SKM-1 treated with dmso at 0.1 percent for 144 hours (cell line): ENCODE data around the gene EPHA7.

Source experiments
- DNase-seq: peaks from one replicate; lab custom pipeline; 2025; ENCODE audit not compliant: unreplicated experiment; lab: John Stamatoyannopoulos, UW

Gene EPHA7

DNA sequence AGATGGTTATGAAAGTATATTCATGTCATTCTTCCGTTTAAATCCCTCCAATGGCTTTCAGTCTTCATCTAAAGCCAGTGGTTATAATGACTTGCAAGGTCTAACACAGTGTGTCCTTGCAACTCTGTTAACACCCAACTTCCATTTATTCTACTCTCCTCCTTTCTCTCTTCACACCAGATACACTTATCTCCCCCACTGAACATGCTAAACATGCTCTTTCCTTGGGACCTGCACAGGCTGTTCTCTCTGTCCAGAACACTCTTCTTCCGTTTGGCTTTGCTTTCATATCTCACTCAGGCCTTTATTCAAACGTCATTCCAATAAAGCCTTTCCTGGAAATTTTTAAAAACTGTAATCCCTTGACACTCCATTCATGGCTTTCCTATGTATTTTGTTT, 91.5 kb downstream of the EPHA7 start:
- DNase-seq: no peak

DNA sequence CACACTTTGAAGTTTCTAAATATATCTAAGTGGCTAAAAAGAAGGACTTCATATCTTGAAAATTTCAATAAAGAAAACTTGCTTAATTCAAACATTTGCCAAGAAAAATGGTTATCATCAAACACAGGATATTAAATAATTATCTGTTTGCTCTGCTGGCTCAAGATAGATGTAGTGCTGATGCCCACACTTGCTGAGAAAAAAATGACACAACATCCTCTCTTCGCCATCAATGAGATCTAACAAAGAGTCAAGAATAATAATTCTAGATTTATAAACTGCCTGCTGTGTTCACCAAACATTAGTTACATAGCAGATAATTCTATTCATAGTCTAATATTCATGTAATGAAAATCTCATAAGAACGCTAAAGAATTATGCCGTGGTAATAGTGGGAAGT, 93.6 kb downstream of the EPHA7 start:
- no peak for DNase-seq

DNA sequence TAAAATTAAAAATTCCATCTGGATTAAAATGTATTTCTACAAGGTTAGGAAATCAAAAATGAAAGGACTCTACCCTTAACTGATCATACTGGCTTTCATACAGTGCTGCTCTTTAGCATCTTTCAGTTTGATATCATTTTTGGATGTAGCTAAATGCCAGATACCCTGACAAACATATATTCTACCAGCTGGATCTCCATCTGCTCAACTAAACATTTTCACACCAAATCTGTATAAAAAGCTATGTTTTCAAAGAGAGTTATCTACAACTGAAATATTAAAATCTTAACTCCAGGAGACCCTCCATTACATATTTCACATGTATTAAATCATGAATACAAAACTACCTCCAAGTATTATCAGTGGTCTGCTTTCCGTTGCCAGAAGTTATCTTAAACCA, 95.7 kb downstream of the EPHA7 start:
- DNase-seq: no peak

DNA sequence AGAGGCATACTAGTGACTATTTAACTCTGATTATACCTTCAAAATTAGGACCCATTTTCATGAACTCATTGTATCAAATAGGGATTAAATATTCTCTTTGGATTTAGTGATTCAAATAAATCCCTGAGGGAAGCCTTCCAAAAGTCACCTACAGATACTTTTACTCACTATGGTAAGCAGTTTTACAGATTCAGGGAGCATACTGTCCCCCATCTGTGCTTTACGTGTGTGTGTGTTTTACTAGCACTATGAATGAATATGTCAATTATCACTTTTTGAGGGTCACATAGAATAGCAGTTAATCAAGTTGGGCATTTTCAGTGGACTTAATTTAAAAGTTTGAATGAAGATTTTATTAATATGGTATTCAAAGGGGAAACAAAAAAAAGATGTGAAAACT, 96.7 kb downstream of the EPHA7 start:
- DNase-seq: no peak

DNA sequence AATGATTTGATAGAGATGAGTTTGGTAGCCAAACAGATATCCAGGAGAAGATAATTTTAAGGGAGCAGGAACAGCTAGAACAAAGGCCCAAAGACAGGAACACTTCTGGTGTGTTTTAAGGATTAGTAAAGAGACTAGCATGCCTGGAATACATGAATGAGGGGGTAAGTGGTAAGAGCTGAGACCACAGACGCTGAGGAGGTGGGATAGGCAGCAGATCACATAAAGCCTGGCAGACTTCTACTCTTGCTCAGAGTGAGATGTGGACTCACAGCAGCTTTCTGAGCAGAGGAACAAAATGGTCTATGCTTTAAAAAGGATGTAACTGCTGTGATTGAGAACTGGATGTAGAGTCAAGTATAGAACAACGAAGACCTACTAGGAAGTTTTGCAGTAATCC, 100.1 kb downstream of the EPHA7 start:
- DNase-seq: no peak

DNA sequence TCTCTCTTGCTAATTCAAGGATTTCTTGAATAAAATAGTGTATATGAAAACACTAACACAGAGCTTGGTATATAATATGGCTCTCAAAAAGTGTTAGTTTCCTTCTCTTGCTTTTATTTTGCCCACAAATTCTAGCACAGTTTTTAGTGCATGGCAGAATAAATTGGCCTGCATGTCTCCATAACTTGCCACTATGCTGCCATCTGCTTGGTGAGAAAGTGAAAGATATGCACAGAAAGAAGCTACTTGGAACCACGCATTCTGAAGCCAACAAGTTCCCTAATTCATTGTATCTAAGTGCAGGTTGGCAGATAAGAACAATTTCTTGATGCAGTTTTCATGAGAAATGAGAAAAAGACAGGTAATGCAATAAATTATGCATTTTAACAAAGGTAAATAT, 101.2 kb downstream of the EPHA7 start:
- DNase-seq: no peak

DNA sequence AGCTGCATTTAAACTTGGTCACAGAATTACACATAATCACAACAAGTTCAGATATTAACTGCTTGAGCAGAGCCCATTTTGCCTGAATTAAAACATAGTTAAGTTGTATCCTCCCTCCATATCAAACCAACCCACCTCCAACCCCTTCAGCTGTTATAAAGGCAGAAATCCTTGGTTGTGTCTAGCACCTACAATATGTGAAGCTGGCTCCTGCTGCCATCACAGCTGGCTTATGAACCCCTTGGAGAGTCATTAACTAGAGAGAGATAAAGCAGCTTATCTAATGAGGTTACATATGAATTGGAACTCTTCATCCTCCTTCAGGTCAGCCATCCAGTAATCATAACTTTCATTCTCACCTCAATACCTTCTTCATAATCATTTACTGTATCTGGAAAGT, 101.8 kb downstream of the EPHA7 start:
- DNase-seq: no peak

DNA sequence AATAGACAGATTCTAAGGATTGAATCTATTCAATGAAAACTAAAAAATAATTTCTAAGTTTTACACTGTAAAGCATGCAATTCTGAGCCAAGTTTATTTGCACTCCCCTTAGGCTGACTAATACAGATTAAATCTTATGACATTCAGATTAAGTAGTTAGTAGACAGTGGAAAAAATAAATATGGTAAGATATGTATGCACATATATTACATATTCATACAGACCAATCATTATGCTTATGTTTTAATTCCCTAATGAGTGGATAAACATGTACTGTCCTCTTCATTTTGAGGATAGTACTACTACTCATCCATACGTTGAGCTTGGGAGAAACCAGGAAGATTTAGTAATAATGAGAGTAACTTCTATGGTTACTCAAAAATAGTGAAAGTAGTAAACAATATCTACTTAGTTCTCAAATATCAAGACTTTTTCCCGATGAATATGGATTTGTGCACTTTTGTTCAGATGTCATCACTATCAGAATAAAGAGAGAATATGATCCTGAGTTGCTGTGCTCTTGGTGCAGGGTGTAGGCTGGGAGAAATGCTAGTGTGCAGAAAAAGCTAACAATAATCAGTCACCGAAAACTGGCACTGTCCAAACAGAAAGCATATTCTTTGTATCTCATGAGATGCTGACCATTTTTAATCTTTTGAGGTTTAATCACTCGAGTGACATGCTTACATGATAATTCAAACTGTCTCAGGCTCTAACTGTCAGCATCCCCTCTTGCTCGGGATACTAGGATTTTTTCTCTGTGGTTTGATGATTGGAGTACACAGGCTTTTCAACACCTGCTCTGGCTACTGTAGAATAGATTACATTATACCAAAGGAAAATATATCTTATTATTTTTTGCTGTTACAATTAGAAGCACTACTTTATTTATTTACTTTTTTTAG, 111.6 kb downstream of the EPHA7 start:
- no peak for DNase-seq

DNA sequence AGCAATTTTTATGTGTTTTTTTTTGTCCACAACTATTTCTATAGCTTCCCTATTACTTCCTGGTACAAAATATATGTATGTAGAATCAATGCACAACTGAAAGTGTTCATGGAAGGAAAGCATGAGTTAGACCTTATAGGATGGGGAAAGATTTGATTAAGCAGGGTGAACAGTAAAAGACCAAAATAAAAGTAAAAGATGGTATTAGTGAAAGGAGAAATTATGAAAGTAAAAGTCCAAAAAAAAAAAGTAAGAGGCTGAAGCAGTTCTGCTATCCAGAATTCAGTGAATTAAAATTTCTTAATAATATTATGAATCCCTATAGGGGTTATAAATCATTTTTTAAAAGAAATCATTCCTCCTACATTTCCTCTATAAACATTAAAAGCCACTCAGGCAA, 114.3 kb downstream of the EPHA7 start:
- no peak for DNase-seq

DNA sequence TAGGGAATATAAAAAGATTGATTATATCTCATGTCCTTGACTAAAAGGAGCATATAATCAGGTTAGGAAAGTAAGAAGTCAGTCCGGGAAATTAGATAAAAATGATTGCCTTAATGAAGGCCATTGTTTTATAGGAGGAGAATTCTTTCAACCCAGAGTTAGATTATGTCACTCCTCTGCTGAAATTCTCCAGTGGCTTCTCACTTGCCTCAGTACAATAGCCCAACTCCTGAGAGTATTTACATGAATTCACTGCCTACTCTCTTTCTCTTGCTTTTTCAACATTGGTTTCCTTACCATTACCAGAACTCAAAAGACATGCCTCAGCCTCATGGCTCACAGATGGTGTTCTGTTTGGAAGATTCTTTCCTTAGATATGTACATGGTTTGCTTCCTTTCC, 114.9 kb downstream of the EPHA7 start:
- DNase-seq: no peak

DNA sequence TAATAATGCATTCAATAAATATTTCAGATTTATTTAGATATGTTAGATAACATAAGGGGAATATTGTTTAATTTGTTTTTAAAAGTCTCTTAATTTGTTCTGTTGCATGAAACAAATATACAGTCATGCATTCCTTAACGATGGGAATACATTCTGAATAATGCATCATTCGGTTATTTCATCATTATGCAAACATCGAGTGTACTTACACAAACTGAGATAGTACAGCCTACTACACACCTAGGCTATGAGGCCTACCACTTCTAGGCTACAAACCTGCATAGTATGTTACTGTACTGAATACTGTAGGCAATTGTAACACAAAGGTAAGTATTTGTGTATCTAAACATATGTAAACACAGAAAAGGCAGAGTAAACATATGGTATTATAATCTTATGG, 118.7 kb downstream of the EPHA7 start:
- DNase-seq: no peak

DNA sequence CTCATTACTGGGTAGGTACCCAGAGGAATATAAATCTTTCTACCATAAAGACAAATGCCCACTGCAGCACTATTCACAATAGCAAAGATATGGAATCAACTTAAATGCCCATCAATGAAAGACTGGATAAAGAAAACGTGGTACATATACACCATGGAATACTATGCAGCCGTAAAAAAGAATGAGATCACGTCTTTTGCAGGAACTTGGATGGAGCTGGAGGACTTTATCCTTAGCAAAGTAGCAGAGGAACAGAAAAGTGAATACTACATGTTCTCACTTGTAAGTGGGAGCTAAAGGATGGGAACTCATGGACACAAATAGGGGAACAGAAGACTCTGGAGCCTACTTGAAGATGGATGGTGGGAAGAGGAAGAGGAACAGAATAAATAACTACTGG, 119.7 kb downstream of the EPHA7 start:
- no peak for DNase-seq

DNA sequence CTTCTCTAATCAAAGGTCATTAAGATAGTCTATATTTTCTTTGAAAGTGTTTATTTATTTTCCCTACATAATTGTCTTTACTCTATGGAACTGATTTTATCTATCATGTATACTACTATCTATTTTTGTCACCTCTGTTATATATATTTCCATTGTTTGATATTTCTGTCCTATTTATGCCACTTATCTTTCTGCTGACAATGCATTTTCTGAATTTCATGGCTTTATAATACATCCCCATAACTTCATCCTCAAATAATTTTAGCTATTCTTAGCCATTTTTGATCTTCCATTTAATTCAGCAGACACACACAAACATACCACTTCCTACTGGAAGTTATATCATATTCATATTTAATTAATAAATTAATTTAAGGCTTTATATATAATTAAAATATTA, 123.7 kb downstream of the EPHA7 start:
- no peak for DNase-seq

DNA sequence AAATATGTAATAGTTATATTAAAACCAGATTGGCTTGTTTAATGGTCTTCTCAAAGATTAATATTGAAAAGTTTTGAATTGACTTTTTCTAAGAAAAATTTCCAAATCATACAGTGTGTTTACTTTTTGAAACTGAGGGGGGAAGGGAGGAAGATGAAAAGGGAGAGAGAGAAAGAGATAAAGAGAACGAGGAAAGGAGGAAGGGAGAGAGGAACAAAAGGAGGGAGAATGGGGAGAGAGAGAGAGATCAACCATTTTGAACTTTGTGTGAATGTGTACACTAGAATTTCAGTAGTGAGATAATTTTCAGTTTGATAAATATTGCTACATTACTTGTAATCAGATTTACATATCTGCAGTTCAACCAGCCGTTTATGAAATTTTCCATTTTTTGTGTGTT, 124.5 kb downstream of the EPHA7 start:
- DNase-seq: no peak

DNA sequence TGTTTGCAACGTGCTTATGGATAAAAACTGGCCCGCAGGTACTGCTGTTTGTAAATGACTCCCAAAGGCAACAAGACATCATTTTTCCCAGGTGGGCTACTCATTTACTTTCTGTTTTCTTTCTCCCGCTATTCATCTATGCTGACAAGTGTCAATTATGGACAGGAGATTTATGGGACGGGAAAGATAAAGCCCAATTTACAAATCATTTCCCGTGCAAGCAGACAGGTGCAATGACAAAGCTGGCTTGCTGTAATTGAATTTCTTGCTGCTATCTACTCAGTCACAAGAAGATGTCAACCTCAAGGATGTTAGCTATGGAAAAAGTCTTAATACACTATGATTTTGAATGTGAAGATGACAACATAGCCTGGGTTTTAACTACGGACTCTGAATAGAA, 125.5 kb downstream of the EPHA7 start:
- DNase-seq: no peak

DNA sequence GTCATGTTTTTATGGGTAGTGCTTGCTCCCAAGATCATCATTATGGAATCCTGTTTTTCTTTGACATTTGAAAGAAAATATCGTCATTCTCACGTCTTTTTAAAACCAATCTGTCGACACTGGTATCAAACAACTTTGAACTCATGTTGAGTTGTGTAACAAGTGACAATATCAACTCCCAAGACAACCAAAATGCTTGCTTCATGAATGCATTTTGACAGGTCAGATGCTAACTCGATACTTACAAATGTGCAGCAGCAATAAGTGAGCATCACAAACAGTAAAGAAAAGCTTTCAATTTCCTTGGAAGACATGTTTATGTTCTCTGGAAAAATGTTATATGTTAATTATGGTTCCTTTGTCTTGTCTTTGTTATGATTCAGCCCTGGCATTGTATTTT, 125.9 kb downstream of the EPHA7 start:
- DNase-seq: no peak

DNA sequence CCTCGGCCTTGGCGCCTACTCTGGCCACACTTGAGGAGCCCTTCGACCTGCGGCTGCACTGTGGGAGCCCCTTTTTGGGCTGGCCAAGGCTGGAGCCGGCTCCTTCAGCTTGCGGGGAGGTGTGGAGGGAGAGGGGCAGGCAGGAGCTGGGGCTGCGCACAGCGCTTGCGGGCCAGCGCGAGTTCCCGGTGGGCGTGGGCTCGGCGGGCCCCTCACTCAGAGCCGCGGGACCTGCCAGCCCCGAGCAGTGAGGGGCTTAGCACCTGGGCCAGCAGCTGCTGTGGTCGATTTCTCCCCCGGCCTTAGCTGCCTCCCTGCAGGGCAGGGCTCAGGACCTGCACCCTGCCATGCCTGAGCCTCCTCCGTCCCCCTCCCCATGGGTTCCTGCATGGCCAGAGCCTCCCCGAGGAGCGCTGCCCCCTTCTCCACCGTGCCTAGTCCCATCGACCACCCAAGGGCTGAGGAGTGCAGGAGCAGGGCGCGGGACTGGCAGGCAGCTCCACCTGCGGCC, 136.8 kb downstream of the EPHA7 start:
- DNase-seq: no peak

DNA sequence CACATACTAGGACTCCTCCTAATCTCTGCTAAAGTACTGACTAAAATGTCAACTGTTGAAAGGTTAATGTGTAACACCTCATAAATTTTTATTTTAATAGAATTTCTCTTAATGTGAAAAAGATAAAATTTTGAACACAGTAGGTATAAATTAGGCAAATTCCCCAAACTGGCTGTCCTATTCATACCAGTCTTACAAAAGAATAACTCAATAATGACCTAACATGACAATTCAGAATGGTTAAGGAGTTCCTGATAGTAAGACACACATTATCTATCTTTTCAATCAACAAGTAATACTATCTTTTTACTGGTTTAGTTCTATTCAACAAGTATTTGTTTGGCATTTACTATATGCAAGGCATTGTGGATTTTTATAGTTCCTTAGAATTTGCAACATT, 141.1 kb downstream of the EPHA7 start:
- DNase-seq: no peak

DNA sequence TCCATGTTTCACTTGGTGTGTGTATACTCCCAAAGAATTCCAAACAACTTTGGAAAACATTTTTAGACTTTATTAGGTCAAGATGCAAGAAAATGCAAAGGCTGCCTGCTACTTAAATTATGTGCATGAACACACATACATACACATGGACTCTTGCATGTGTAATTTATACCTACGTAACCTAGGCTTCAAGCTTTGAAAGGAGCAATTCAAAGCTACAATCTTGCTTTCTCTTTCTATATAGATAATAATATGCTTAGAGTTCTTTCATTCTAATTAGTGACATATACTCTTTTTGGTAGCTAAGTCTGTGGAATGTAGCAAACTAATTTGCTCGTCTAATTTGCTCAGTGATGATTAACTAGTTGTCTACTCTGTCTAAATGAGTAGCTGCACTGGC, 146.5 kb downstream of the EPHA7 start:
- DNase-seq: no peak

DNA sequence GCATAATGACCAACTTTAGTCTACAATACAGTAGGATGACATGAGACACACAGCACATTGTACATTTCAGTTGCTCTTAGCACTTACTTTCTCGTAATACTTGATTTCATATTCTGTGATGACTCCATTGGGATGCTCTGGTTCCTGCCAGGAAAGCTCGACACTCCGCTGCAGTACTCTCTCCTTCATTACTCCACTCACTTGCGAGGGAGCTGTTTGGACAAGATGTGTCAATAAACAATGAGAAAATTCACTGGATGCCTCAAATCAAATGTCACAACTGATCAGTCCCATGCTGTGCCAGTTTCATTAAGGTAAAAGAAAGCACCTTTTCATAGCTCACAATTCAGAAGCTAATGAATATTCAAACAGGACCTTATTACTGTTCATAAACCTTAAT, 147.1 kb downstream of the EPHA7 start:
- no peak for DNase-seq

DNA sequence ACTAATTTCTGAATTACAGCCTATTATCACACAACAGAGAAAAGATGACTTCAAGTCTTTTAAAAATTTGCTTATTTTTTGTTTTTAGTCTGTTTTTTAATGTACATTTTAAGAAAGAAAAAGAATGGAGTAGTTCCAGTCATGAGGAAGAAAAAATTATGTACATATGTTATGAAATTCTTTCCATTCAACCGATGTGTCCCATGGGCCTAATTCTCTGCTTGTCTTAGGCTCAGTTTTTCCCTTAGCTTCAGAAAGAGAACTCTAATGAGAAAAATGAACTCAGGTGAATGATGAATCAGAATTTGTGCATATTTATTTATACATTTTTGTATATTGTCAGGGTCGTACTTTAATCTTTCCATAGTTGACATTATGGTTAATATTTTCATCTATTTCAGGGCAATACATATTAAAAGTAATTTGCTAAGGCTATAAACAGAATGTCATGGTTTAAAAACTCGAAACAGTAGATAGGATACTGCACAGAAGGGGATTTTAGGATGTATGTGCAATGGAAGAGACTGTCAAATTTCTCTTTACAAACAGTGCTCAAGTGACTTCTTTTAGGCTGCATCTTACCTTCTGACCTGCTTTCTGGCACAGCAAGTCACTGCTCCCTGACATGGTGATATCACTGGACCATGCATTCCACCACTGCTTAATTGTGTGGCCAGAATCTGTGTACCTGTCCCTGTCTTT, 153.1 kb downstream of the EPHA7 start:
- DNase-seq: no peak

DNA sequence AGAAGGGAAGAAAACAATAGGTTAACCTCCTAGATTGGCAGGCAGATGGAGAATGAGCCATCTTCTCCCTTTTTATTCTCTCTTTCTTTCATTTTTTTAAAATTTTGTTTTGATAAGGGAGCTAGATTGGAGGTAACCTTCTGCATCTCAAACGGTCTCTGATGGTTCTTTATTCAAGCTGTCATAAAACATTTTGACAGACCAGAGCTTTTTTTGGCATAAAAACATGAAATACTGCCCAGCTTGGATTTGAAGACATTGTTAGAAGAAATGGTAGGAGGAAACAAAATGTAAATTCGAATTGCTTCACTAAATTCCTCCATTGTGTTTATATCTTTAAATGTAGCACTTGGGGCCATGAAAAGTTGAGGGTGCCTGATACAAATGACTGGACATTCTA, 158.5 kb downstream of the EPHA7 start:
- no peak for DNase-seq
